ENCODE data around the gene RSPH10B.
A peak's percentile ranks its signal among the peaks of the same experiment; 100 is the strongest.
"Not testable (repeated sequence)": the region's sequence is repeated elsewhere in the genome, so short reads cannot be mapped to it uniquely, and the experiment has no call there.

Gene RSPH10B

DNA sequence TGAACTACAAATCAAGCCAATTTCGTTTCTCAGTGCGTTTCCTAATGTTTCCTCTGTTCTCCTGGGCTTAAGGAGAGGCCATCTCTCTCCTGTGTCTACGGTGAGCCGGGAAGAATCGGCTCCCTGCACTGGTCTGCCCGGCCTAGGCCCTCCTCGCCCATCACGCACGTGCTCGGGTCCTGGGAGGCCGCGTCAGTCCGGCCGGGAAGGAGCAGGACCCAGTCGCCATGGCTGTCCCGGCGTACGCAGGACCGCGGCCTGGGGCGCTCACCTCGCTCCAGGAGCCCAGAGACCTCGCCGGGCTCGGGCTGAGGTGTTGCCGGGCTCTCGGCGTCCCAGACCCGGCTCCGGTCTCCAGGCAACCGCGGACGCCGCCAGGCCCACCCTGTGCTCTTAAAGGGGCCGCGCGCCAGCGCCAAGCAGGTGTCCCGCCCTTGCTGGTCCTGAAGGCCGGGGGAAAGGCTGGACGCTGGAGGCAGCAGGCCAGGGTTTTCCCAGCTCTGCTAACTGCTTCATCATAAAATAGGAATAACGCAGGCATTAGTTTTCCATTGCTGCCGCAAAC is at the start of gene RSPH10B:
Gene RSPH10B, minus strand, starts transcription at position 343 of the 565 bp plus-strand sequence. CDS start 3,573 bp downstream, outside the sequence.
- not testable (repeated sequence) for DNase-seq (ENCODE audit: low read depth in 1 of 2, low spot score in 1 of 2)

- DNase-seq (ENCODE audit: low read depth in 1 of 2, low spot score in 1 of 2), result no peak
Measured at GRCh38 chr7:6016653-6016966, 46.1 kb upstream of the RSPH10B start.

DNA sequence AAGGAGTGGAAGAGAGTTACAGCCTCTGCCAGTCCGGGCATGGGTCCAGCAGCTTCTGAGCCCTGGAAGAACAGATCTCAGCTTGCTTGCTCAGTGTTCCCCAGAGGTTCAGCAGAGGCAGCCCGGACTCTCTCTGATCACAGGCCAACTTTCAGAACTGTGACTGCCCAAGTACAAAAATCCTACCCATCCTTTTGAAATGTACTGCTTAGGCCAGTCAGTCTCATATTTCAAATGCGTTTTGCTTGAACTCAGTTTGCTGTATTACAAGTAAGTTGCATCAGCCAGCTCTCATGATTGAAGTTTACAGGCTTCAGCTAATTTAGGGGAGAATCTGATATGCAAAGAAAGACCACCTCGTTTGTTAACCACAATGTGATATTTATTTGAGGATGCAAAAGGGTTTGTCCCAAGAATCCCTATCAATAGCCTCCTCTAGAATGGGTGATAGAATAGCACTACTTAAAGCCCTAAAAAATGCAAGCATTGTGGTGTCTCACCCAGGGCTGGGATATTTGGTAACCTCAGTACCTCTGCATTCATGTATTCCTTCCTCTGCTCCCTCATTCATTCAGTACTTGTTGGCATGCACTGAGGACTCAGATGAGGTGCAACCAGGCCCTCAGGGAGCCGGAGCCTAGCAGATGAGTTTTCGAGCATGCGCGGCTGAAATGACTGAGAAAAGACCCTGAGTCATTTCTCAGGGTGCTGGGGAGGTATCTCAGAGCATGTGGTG is 45.6 kb upstream of the RSPH10B start:
- DNase-seq (ENCODE audit: low read depth in 1 of 2, low spot score in 1 of 2), result no peak

- DNase-seq (ENCODE audit: low read depth in 1 of 2, low spot score in 1 of 2), result no peak
Measured at GRCh38 chr7:6012355-6013104, 42.0 kb upstream of the RSPH10B start.

DNA sequence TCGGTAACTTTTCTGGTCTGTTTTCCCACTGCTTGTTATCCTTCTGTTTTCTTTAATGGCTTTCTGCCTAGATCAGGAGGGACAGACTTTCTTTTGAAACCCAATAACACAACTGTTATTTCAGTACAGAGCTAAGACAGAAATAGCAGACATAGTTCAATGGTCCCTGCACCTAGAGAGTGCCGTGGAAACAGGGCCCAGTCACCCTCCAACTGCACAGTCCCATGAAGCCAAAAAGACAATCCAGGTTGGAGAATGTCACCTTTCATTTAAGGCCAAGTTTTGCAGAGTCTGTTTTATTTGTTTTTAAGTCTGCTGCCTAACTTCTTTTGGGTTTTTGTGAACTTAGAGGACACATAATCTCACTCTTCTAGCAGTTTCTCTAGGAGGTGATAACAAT is 41.1 kb upstream of the RSPH10B start:
- no peak for DNase-seq (ENCODE audit: low read depth in 1 of 2, low spot score in 1 of 2)

- DNase-seq (ENCODE audit: low read depth in 1 of 2, low spot score in 1 of 2), result not testable (repeated sequence)
Measured at GRCh38 chr7:6010370-6010769, 39.9 kb upstream of the RSPH10B start.

GRCh38 chr7:6008668-6009611 is 38.5 kb upstream of the RSPH10B start, which contains the start of the genes AIMP2 and PMS2:
TSS of gene AIMP2 (plus strand) at chr7:6009272. CDS start at chr7:6009364, 92 bp downstream.
TSS of gene PMS2 (minus strand) at chr7:6009049. CDS start at chr7:6009019, 30 bp downstream.
- peak; percentile 91 to 98 for DNase-seq (ENCODE audit: low read depth in 1 of 2, low spot score in 1 of 2)

GRCh38 chr7:6007835-6008590 is 37.5 kb upstream of the RSPH10B start:
- not testable (repeated sequence) for DNase-seq (ENCODE audit: low read depth in 1 of 2, low spot score in 1 of 2)

- no peak for DNase-seq (ENCODE audit: low read depth in 1 of 2, low spot score in 1 of 2)
Measured at GRCh38 chr7:6007386-6007785, 36.9 kb upstream of the RSPH10B start.

GRCh38 chr7:5997210-5997808 is 26.8 kb upstream of the RSPH10B start:
- no peak for DNase-seq (ENCODE audit: low read depth in 1 of 2, low spot score in 1 of 2)

DNA sequence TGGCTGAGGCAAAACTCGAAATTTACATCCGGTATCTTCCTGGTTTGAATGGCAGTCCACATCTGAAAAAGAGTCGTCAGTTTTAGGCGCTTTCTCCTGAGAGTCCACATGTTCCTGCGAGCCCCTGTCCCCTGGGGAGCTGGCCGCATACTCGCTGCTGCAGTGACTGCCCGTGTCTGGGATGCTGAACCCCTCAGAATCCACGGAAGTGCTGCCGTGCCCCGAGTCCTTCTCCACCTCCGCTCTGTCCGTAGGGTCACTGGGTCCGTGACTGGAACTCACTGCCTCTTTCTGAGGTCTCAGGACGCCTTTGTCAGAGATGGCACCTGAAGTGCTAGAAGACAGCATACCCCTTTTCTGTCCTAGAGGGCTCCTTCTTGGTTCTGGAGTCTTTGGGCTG is 16.6 kb upstream of the RSPH10B start:
- not testable (repeated sequence) for DNase-seq (ENCODE audit: low read depth in 1 of 2, low spot score in 1 of 2)

- not testable (repeated sequence) for DNase-seq (ENCODE audit: low read depth in 1 of 2, low spot score in 1 of 2)
Measured at GRCh38 chr7:5979680-5980314, 9.3 kb upstream of the RSPH10B start.

DNA sequence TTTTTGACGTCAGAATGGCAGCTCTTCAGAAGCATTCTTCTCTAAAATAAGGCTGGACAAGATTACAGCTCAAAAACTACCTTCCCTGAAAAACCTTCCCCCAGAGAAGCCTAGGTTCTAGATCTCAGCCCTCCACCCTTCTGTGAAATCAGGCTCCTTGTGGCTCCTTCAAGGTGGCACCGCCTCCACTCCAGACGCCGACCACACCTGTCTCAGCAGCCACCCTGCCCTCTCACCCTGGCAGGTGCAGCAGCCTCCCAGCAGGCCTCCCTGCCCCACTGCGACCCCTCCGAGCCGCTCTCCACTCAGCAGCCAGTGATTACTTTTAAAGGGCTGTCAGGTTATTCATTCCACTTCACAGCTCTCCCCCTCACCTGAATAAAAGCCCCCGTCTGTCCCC is 3.1 kb upstream of the RSPH10B start:
- not testable (repeated sequence) for DNase-seq (ENCODE audit: low read depth in 1 of 2, low spot score in 1 of 2)

DNA sequence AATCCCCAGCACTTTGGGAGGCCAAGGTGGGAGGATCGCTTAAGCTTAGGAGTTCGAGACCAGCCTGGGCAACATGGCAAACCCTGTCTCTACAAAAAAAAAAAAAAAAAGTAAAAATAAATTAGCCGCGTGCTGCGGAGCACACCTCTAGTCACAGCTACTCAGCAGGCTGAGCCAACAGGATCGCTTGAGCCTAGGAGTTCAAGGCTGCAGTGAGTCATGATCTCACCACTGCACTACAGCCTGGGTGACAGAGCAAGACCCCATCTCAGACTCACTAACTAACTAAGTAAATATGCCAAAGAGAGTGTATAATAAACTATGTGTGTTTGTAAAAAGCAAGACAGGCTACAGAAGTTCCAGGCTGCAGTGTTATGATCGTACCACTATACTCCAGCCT is 6.7 kb downstream of the RSPH10B start:
- DNase-seq (ENCODE audit: low read depth in 1 of 2, low spot score in 1 of 2), result not testable (repeated sequence)

DNA sequence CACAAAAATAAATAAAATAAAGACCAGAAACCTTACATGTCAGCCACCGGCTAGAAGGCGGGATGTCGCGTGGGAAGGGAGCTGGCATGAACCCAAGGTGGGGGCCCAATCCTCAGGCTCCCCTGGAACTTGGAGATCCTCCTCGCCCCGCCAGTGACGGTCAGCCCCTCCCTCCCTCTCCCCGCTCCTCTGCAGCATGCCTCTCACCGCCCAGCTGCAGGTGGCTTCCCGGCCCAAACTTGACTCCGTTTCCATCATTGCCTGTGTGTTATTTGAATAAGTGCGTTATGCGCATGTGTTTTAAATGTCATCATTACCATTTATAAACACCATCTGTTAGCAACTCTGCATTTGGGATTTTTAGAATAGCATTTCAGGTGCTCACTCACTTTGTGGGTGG is 7.3 kb downstream of the RSPH10B start:
- DNase-seq (ENCODE audit: low read depth in 1 of 2, low spot score in 1 of 2), result not testable (repeated sequence)

DNA sequence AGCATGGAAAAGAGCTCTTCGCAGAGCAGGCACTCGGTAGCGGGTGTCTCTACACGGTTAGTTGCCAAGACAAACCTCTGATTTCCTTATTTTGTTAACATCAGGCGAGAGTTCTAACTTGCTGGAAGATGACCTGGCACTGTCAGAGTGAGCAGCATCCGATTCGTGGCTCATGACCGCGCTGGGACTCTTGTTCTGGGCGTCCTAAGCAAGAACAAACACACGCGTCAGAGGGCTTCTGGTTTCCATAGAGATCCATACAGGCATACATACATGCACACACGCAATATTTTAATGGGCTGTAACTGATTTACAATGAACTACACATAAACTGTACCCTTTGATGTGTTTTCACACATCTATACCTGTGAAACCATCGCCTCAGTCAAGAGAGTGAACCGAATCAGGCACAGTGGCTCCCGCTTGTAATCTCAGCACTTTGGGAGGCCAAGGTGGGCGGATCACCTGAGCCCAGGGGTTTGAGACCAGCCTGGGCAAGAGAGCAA is 35.5 kb downstream of the RSPH10B start:
- DNase-seq (ENCODE audit: low read depth in 1 of 2, low spot score in 1 of 2), result not testable (repeated sequence)

- DNase-seq (ENCODE audit: low read depth in 1 of 2, low spot score in 1 of 2), result not testable (repeated sequence)
Measured at GRCh38 chr7:5931905-5932644, 38.4 kb downstream of the RSPH10B start.

GRCh38 chr7:5931250-5931649 is 39.2 kb downstream of the RSPH10B start:
- not testable (repeated sequence) for DNase-seq (ENCODE audit: low read depth in 1 of 2, low spot score in 1 of 2)

Measured in activated CD4-positive, alpha-beta T cell treated with anti-CD3 and anti-CD28 coated beads, Interleukin-2, amount 50 U/mL, for 24 hours (primary cell).